IMR-90 (cell line): ENCODE results near the gene ZNF341. TPM values are rescaled to one million over a fixed set of nuclear protein-coding genes. Genes with fewer than 3 reads are reported as not detected.

Source experiments
- ATAC-seq: fragments of 200-7000 bp; cut with Tn5 transposase; 2 replicates; pipeline ENCODE4 v1.9.1; 2020; ENCODE audit warnings: low read depth, mild to moderate bottlenecking, moderate library complexity
- BruUV-seq: library from RNA; stranded (reverse); fragments of 400-500 nt; replicated peaks from 2 replicates; lab custom pipeline; 2021; lab: Mats Ljungman, UMichigan
- CTCF ChIA-PET: fragments of 300-600 bp; formaldehyde crosslinking; extraction: SDS; loops from one replicate; lab custom pipeline; 2021; ENCODE audit warnings: antibody characterized with exemption; lab: Yijun Ruan, JAX
- POLR2A ChIA-PET: fragments of 300-600 bp; sonication (Branson Sonifier 250); formaldehyde crosslinking; loops from one replicate; lab custom pipeline; 2022; ENCODE audit warnings: antibody characterized with exemption; ENCODE audit not compliant: unreplicated experiment; lab: Charles Lee
- DNase-seq: peaks from one replicate; pipeline ENCODE4 v3.0.0; 2013
- H2AFZ ChIP-seq: replicated peaks from 2 replicates; pipeline ENCODE3; 2013; ENCODE audit warnings: low read length, mild to moderate bottlenecking; ENCODE audit not compliant: poor library complexity
- H2AK5ac ChIP-seq: 2 replicates; pipeline ENCODE4 v1.6.1; 2013; ENCODE audit warnings: low read depth, low read length, inconsistent platforms
- H2AK9ac ChIP-seq: replicated peaks from 2 replicates; pipeline ENCODE3; 2013; ENCODE audit warnings: mild to moderate bottlenecking, low read depth, low read length, moderate library complexity; ENCODE audit not compliant: poor library complexity
- H2BK120ac ChIP-seq: 2 replicates; pipeline ENCODE4 v1.6.1; 2013; ENCODE audit warnings: low read depth, low read length, inconsistent platforms
- H2BK15ac ChIP-seq: 3 replicates; pipeline ENCODE4 v1.6.1; 2013; ENCODE audit warnings: low read depth, low read length, inconsistent platforms
- H2BK20ac ChIP-seq: 2 replicates; pipeline ENCODE4 v1.6.1; 2013; ENCODE audit warnings: low read depth, mild to moderate bottlenecking, inconsistent platforms, low read length, moderate library complexity
- H2BK5ac ChIP-seq: 2 replicates; pipeline ENCODE4 v1.6.1; 2013; ENCODE audit warnings: mild to moderate bottlenecking, low read depth, low read length, inconsistent platforms; ENCODE audit not compliant: poor library complexity, severe bottlenecking
- H3K14ac ChIP-seq: replicated peaks from 2 replicates; pipeline ENCODE4 v1.6.1; 2013; ENCODE audit warnings: low read depth, low read length, inconsistent platforms
- H3K18ac ChIP-seq: 2 replicates; pipeline ENCODE4 v1.6.1; 2013; ENCODE audit warnings: low read depth, low read length, control low read depth
- H3K23ac ChIP-seq: 2 replicates; pipeline ENCODE4 v1.6.1; 2013; ENCODE audit warnings: low read depth, low read length, inconsistent platforms
- H3K27ac ChIP-seq: 2 replicates; pipeline ENCODE4 v1.5.1; 2013; ENCODE audit warnings: mild to moderate bottlenecking, control low read depth, low read length; ENCODE audit not compliant: insufficient read depth
- H3K27me3 ChIP-seq: 2 replicates; pipeline ENCODE4 v1.6.1; 2013; ENCODE audit warnings: low read length; ENCODE audit not compliant: control insufficient read depth, insufficient read depth
- H3K36me3 ChIP-seq: 2 replicates; pipeline ENCODE4 v1.6.1; 2013; ENCODE audit warnings: low read length, mixed read lengths; ENCODE audit not compliant: control insufficient read depth, insufficient read depth
- H3K4ac ChIP-seq: 2 replicates; pipeline ENCODE4 v1.6.1; 2013; ENCODE audit warnings: low read depth, low read length, inconsistent platforms
- H3K4me1 ChIP-seq: 2 replicates; pipeline ENCODE4 v1.6.1; 2013; ENCODE audit warnings: low read length, mixed read lengths; ENCODE audit not compliant: control insufficient read depth, insufficient read depth
- H3K4me2 ChIP-seq: 2 replicates; pipeline ENCODE4 v1.6.1; 2013; ENCODE audit warnings: low read depth, mild to moderate bottlenecking, control low read depth, low read length, moderate library complexity
- H3K4me3 ChIP-seq: 2 replicates; pipeline ENCODE4 v1.5.1; 2013; ENCODE audit warnings: low read depth, mild to moderate bottlenecking, control low read depth, low read length, moderate library complexity; ENCODE audit not compliant: insufficient read depth
- H3K56ac ChIP-seq: 2 replicates; pipeline ENCODE4 v1.6.1; 2013; ENCODE audit warnings: low read length, inconsistent platforms; ENCODE audit not compliant: insufficient read depth; ENCODE audit errors: extremely low read depth
- H3K79me1 ChIP-seq, 2 experiments: 2 replicates each; pipeline ENCODE4 v1.6.1; 2013; ENCODE audit warnings: low read length in 2 of 2, inconsistent platforms in 1 of 2, low read depth in 1 of 2
- H3K9ac ChIP-seq: 2 replicates; pipeline ENCODE4 v1.6.1; 2013; ENCODE audit warnings: low read depth, low read length, control low read depth
- H3K9me1 ChIP-seq: 2 replicates; pipeline ENCODE4 v1.6.1; 2013; ENCODE audit warnings: low read length, inconsistent platforms; ENCODE audit not compliant: insufficient read depth
- H3K9me3 ChIP-seq: 2 replicates; pipeline ENCODE4 v1.6.1; 2013; ENCODE audit warnings: low read length; ENCODE audit not compliant: control insufficient read depth, insufficient read depth
- H4K20me1 ChIP-seq: 2 replicates; pipeline ENCODE4 v1.6.1; 2013; ENCODE audit warnings: low read length, inconsistent platforms; ENCODE audit not compliant: insufficient read depth
- H4K5ac ChIP-seq: 2 replicates; pipeline ENCODE4 v1.6.1; 2013; ENCODE audit warnings: mild to moderate bottlenecking, low read depth, low read length, control low read depth
- H4K8ac ChIP-seq, 2 experiments: 2 replicates each; pipeline ENCODE4 v1.6.1; 2013; ENCODE audit warnings: low read depth in 2 of 2, low read length in 2 of 2, control low read depth in 1 of 2, inconsistent platforms in 1 of 2
- H4K91ac ChIP-seq: 2 replicates; pipeline ENCODE4 v1.6.1; 2013; ENCODE audit warnings: low read depth, low read length, inconsistent platforms; ENCODE audit not compliant: insufficient read depth
- BHLHE40 ChIP-seq: fragments of 150-350 bp; IDR thresholded peaks from 2 replicates; pipeline ENCODE4 v1.6.1; 2016; ENCODE audit warnings: mild to moderate bottlenecking, low read depth, low read length
- CEBPB ChIP-seq: IDR thresholded peaks from 2 replicates; pipeline ENCODE4 v1.6.1; 2012; ENCODE audit warnings: low read depth, low read length, improper control_type of control experiment
- CHD1 ChIP-seq: IDR thresholded peaks from 2 replicates; pipeline ENCODE4 v1.6.1; 2012; ENCODE audit warnings: low read depth, low read length, improper control_type of control experiment
- CTCF ChIP-seq: conservative IDR thresholded peaks from 2 replicates; pipeline ENCODE4 v1.5.1; 2012; ENCODE audit warnings: mild to moderate bottlenecking, low read depth, low read length, improper control_type of control experiment
- MAFK ChIP-seq: IDR thresholded peaks from 2 replicates; pipeline ENCODE4 v1.6.1; 2012; ENCODE audit warnings: low read depth, low read length, improper control_type of control experiment
- MXI1 ChIP-seq: IDR thresholded peaks from 2 replicates; pipeline ENCODE4 v1.6.1; 2012; ENCODE audit warnings: low read depth, mild to moderate bottlenecking, low read length, moderate library complexity, borderline replicate concordance
- RCOR1 ChIP-seq: IDR thresholded peaks from 2 replicates; pipeline ENCODE4 v1.6.1; 2012; ENCODE audit warnings: mild to moderate bottlenecking, low read length, improper control_type of control experiment; ENCODE audit not compliant: insufficient replicate concordance
- RFX5 ChIP-seq: IDR thresholded peaks from 2 replicates; pipeline ENCODE4 v1.8.0; 2012; ENCODE audit warnings: low read depth, mild to moderate bottlenecking, low read length, moderate library complexity
- SMC3 ChIP-seq: fragments of 150-350 bp; IDR thresholded peaks from 2 replicates; pipeline ENCODE4 v1.6.1; 2016; ENCODE audit warnings: low read depth, mild to moderate bottlenecking, antibody characterized with exemption, low read length, moderate library complexity
- WGBS, 2 experiments: methylation state at CpG; one replicate each; pipeline versions ENCODE4 v1.1.5 to v1.1.7; 2013; ENCODE audit warnings: missing lambda C conversion rate in 2 of 2; ENCODE audit not compliant: insufficient read length in 1 of 2; ENCODE audit errors: extremely low coverage in 2 of 2; 5-methylcytosine and 5-hydroxymethylcytosine counted together
- dilution Hi-C: fragments of 300-500 bp; cut with HindIII; formaldehyde crosslinking; loops from one replicate; pipeline ENCODE4 v1.14.3; 2018; ENCODE audit warnings: low sequenced_read_pairs; ENCODE audit not compliant: unreplicated experiment
- in situ Hi-C: fragments of 300-500 bp; cut with MboI; formaldehyde crosslinking; loops from 3 replicates; pipeline ENCODE4 v1.14.3; 2019; ENCODE audit warnings: low sequenced_read_pairs, inconsistent platforms, mixed read lengths
- intact Hi-C: fragments of 100-400 bp; cut with micrococcal nuclease; formaldehyde crosslinking; loops from 2 replicates; pipeline ENCODE4 v1.10.0; 2022
- polyA plus RNA-seq, 3 experiments: library from polyadenylated mRNA; depleted of rRNA; stranded (reverse); fragments of >200 nt; gene quantifications; 2 replicates each; pipeline ENCODE4 v1.2.3, GENCODE V29; 2012; ENCODE audit warnings: low replicate concordance in 1 of 3
- total RNA-seq: library from RNA; depleted of rRNA; stranded (reverse); fragments of >200 nt; gene quantifications from 2 replicates; pipeline ENCODE4 v1.2.3, GENCODE V29; 2012

Gene ZNF341
- total and polyA plus RNA-seq, 2 of the 4 experiments (the other 2 are of a cell fraction) = 1.1 to 3.4 TPM

GRCh38 chr20:33751775-33752174, 20.0 kb downstream of the ZNF341 start:
- BruUV-seq = no TSS peak

More at GRCh38 chr20:33751775-33752174, 20.0 kb downstream of the ZNF341 start:
- Histone ChIP-seq H3K9me3 (0 out of 2 replicates have a peak, but pooled peaks cover 2% of the 10 kb centered on the region), H2AFZ (no peak overlapping the region), H2BK15ac (no peak overlapping the region), H3K36me3 (peaks cover 12% of the 10 kb centered on the region), H3K27ac (no peak overlapping the region), H3K4ac (no peak overlapping the region), H4K5ac (no peak overlapping the region), H3K9me1 (no peaks in the 10 kb centered on the region), H3K9ac (no peak overlapping the region), H4K91ac (no peak overlapping the region), H2BK120ac (no peak overlapping the region), H3K79me1 (peaks cover 0 to 3% of the 10 kb centered on the region in 2 experiments; a peak in 1 of 4 replicates), H3K56ac (no peak overlapping the region), H2AK9ac (no peak overlapping the region), H3K27me3 (no peaks in the 10 kb centered on the region), H2BK20ac (no peak overlapping the region), H3K4me2 (no peak overlapping the region), H4K8ac (no peak overlapping the region), H3K18ac (no peak overlapping the region), H3K23ac (no peak overlapping the region), H3K4me3 (no peak overlapping the region), H3K4me1 (no peaks in the 10 kb centered on the region), H2AK5ac (no peak overlapping the region), H4K20me1 (no peaks in the 10 kb centered on the region), H3K14ac (no peak overlapping the region), H2BK5ac (no peak overlapping the region)
- no peak for ATAC-seq
- intact Hi-C loops = no loop called here
- in situ Hi-C loops = no loop called here
- TF ChIP-seq SMC3 (no peak), CTCF (no peak), MAFK (no peak), CHD1 (no peak), CEBPB (no peak), RCOR1 (no peak), RFX5 (no peak), MXI1 (no peak), BHLHE40 (no peak)
- whole genome bisulfite sequencing, 2 experiments = no CpG with 5 or more reads among the region's 4 CpGs
- CTCF ChIA-PET = no interaction called here
- no peak for DNase-seq
- dilution Hi-C loops = no loop called here
- POLR2A ChIA-PET = no interaction called here
